HEK293 (cell line): ENCODE results near the gene FGD5.

Source experiments
- CTCF ChIA-PET: fragments of 350-600 bp; formaldehyde crosslinking; extraction: SDS; loops from one replicate; lab custom pipeline; 2021; ENCODE audit warnings: antibody characterized with exemption; lab: Yijun Ruan, JAX
- POLR2A ChIA-PET: fragments of 300-600 bp; formaldehyde crosslinking; extraction: SDS; loops from one replicate; lab custom pipeline; 2020; ENCODE audit warnings: antibody characterized with exemption, inconsistent platforms; lab: Yijun Ruan, JAX
- H3K27ac ChIP-seq: fragments of 200-500 bp; sonication (Bioruptor generic); 2 replicates; pipeline ENCODE4 v1.5.1; 2014; ENCODE audit warnings: low read depth, low read length, control low read depth, inconsistent platforms; ENCODE audit errors: extremely low read depth
- H3K36me3 ChIP-seq, 2 experiments: fragments of 200-500 bp in 1 of 2; sonication (Bioruptor generic) in 1 of 2; 1 replicate in 1 of 2; 2 replicates in 1 of 2; pipeline ENCODE4 v1.5.1; 2014 to 2017; ENCODE audit warnings: inconsistent platforms in 2 of 2, low read length in 2 of 2; ENCODE audit not compliant: control insufficient read depth in 2 of 2, insufficient read depth in 1 of 2
- H3K4me1 ChIP-seq: fragments of 200-500 bp; sonication (Bioruptor generic); 2 replicates; pipeline ENCODE4 v1.5.1; 2014; ENCODE audit warnings: mild to moderate bottlenecking, low read length, inconsistent platforms; ENCODE audit not compliant: control insufficient read depth, insufficient read depth
- H3K4me3 ChIP-seq: 2 replicates; pipeline ENCODE4 v1.5.1; 2011; ENCODE audit warnings: low read depth, mild to moderate bottlenecking, control low read depth, low read length, moderate library complexity
- H3K9me3 ChIP-seq: fragments of 200-500 bp; sonication (Bioruptor generic); 2 replicates; pipeline ENCODE4 v1.5.1; 2014; ENCODE audit warnings: low read depth, low read length, inconsistent platforms; ENCODE audit not compliant: control insufficient read depth, insufficient read depth
- PRDM1 ChIP-seq: fragments of 450-650 bp; formaldehyde crosslinking; IDR thresholded peaks from 2 replicates; pipeline ENCODE4; 2016; ENCODE audit warnings: missing biosample characterization, missing genetic modification characterization
- SCRT2 ChIP-seq: fragments of 450-650 bp; formaldehyde crosslinking; IDR thresholded peaks from 2 replicates; pipeline ENCODE4 v1.5.1; 2016; ENCODE audit warnings: missing biosample characterization, missing genetic modification characterization
- TRIM28 ChIP-seq: IDR thresholded peaks from 2 replicates; pipeline ENCODE4 v1.6.1; 2011; ENCODE audit warnings: low read length, control low read depth, borderline replicate concordance
- ZBTB17 ChIP-seq: fragments of 450-650 bp; formaldehyde crosslinking; IDR thresholded peaks from 2 replicates; pipeline ENCODE4 v1.5.1; 2016; ENCODE audit warnings: missing biosample characterization, missing genetic modification characterization
- ZFP37 ChIP-seq: fragments of 450-650 bp; formaldehyde crosslinking; IDR thresholded peaks from 2 replicates; pipeline ENCODE4 v1.5.1; 2016; ENCODE audit warnings: missing biosample characterization, missing genetic modification characterization
- ZNF121 ChIP-seq: fragments of 450-650 bp; formaldehyde crosslinking; IDR thresholded peaks from 2 replicates; pipeline ENCODE4 v1.5.1; 2016; ENCODE audit warnings: missing biosample characterization, missing genetic modification characterization
- ZNF138 ChIP-seq: fragments of 450-650 bp; formaldehyde crosslinking; IDR thresholded peaks from 2 replicates; pipeline ENCODE4 v1.5.1; 2016; ENCODE audit warnings: missing biosample characterization, missing genetic modification characterization, borderline replicate concordance
- ZNF155 ChIP-seq: fragments of 450-650 bp; formaldehyde crosslinking; IDR thresholded peaks from 2 replicates; pipeline ENCODE4 v1.5.1; 2016; ENCODE audit warnings: missing biosample characterization, missing genetic modification characterization
- ZNF16 ChIP-seq: fragments of 450-650 bp; formaldehyde crosslinking; IDR thresholded peaks from 2 replicates; pipeline ENCODE4 v1.5.1; 2016; ENCODE audit warnings: low read depth, missing biosample characterization, missing genetic modification characterization
- ZNF175 ChIP-seq: fragments of 450-650 bp; formaldehyde crosslinking; IDR thresholded peaks from 2 replicates; pipeline ENCODE4 v1.5.1; 2016; ENCODE audit warnings: missing biosample characterization, missing genetic modification characterization
- ZNF202 ChIP-seq: fragments of 450-650 bp; formaldehyde crosslinking; IDR thresholded peaks from 2 replicates; pipeline ENCODE4 v1.5.1; 2016; ENCODE audit warnings: missing biosample characterization, missing genetic modification characterization, borderline replicate concordance
- ZNF221 ChIP-seq: fragments of 450-650 bp; formaldehyde crosslinking; IDR thresholded peaks from 2 replicates; pipeline ENCODE4 v1.5.1; 2017; ENCODE audit warnings: missing biosample characterization, missing genetic modification characterization, borderline replicate concordance
- ZNF23 ChIP-seq: fragments of 450-650 bp; formaldehyde crosslinking; IDR thresholded peaks from 2 replicates; pipeline ENCODE4 v1.5.1; 2016; ENCODE audit warnings: missing biosample characterization, missing genetic modification characterization, borderline replicate concordance
- ZNF324 ChIP-seq: fragments of 450-650 bp; formaldehyde crosslinking; IDR thresholded peaks from 2 replicates; pipeline ENCODE4 v1.5.1; 2016; ENCODE audit warnings: missing biosample characterization, missing genetic modification characterization
- ZNF362 ChIP-seq: fragments of 450-650 bp; formaldehyde crosslinking; IDR thresholded peaks from 2 replicates; pipeline ENCODE4 v1.5.1; 2016; ENCODE audit warnings: missing biosample characterization, missing genetic modification characterization
- ZNF404 ChIP-seq: fragments of 450-650 bp; formaldehyde crosslinking; IDR thresholded peaks from 2 replicates; pipeline ENCODE4 v1.5.1; 2017; ENCODE audit warnings: missing biosample characterization, missing genetic modification characterization
- ZNF48 ChIP-seq: fragments of 450-650 bp; formaldehyde crosslinking; IDR thresholded peaks from 2 replicates; pipeline ENCODE4 v1.5.1; 2016; ENCODE audit warnings: missing biosample characterization, missing genetic modification characterization
- ZNF501 ChIP-seq: fragments of 450-650 bp; formaldehyde crosslinking; IDR thresholded peaks from 2 replicates; pipeline ENCODE4 v1.5.1; 2016; ENCODE audit warnings: missing biosample characterization, missing genetic modification characterization
- ZNF521 ChIP-seq: fragments of 450-650 bp; formaldehyde crosslinking; IDR thresholded peaks from 2 replicates; pipeline ENCODE4 v1.5.1; 2017; ENCODE audit warnings: missing biosample characterization, mild to moderate bottlenecking, missing genetic modification characterization
- ZNF530 ChIP-seq: fragments of 450-650 bp; formaldehyde crosslinking; IDR thresholded peaks from 2 replicates; pipeline ENCODE4 v1.5.1; 2016; ENCODE audit warnings: low read depth, missing biosample characterization, missing genetic modification characterization
- ZNF560 ChIP-seq: fragments of 450-650 bp; formaldehyde crosslinking; IDR thresholded peaks from 2 replicates; pipeline ENCODE4 v1.5.1; 2017; ENCODE audit warnings: missing biosample characterization, missing genetic modification characterization, borderline replicate concordance
- ZNF580 ChIP-seq: fragments of 450-650 bp; formaldehyde crosslinking; IDR thresholded peaks from 2 replicates; pipeline ENCODE4 v1.5.1; 2016; ENCODE audit warnings: missing biosample characterization, missing genetic modification characterization
- ZNF629 ChIP-seq: fragments of 450-650 bp; formaldehyde crosslinking; IDR thresholded peaks from 2 replicates; pipeline ENCODE4 v1.5.1; 2017; ENCODE audit warnings: missing biosample characterization, missing genetic modification characterization
- ZNF777 ChIP-seq: fragments of 450-650 bp; formaldehyde crosslinking; IDR thresholded peaks from 2 replicates; pipeline ENCODE4 v1.5.1; 2017; ENCODE audit warnings: missing biosample characterization, missing genetic modification characterization, borderline replicate concordance
- ZNF837 ChIP-seq: fragments of 450-650 bp; formaldehyde crosslinking; IDR thresholded peaks from 2 replicates; pipeline ENCODE4 v1.5.1; 2016; ENCODE audit warnings: missing biosample characterization, missing genetic modification characterization
- ZNF843 ChIP-seq: fragments of 450-650 bp; formaldehyde crosslinking; IDR thresholded peaks from 2 replicates; pipeline ENCODE4 v1.5.1; 2016; ENCODE audit warnings: missing biosample characterization, missing genetic modification characterization
- ZSCAN18 ChIP-seq: fragments of 450-650 bp; formaldehyde crosslinking; IDR thresholded peaks from 2 replicates; pipeline ENCODE4 v1.5.1; 2016; ENCODE audit warnings: missing biosample characterization, missing genetic modification characterization

FGD5 gene

GRCh38 chr3:14848906-14849305 is 30.1 kb downstream of the FGD5 start:
- CTCF ChIA-PET, result no interaction called here
- POLR2A ChIA-PET, result no interaction called here
- H3K9me3 ChIP-seq, result no peaks in the 10 kb centered on the region
- no peaks in the 10 kb centered on the region for H3K36me3 ChIP-seq
- H3K27ac ChIP-seq, result no peak overlapping the region
- no peak for TF ChIP-seq ZNF501 (tag by site-specific recombination)
- TF ChIP-seq ZNF362 (tag by site-specific recombination), result no peak
- TF ChIP-seq ZNF202 (tag by site-specific recombination), result no peak
- no peak for TF ChIP-seq ZNF580 (tag by site-specific recombination)
- no peak for TF ChIP-seq ZNF843 (tag by site-specific recombination)
- no peak for TF ChIP-seq ZNF521 (tag by site-specific recombination)
- TF ChIP-seq PRDM1 (tag by site-specific recombination), result no peak
- TF ChIP-seq ZNF175 (tag by site-specific recombination), result no peak
- TF ChIP-seq ZNF138 (tag by site-specific recombination), result no peak
- TF ChIP-seq ZNF324 (tag by site-specific recombination), result no peak
- TF ChIP-seq ZNF155 (tag by site-specific recombination), result no peak
- no peak for TF ChIP-seq ZNF221 (tag by site-specific recombination)
- no peak for TF ChIP-seq ZNF777
- no peak overlapping the region for H3K4me3 ChIP-seq
- H3K4me1 ChIP-seq, result no peaks in the 10 kb centered on the region

- H3K4me1 ChIP-seq, result no peaks in the 10 kb centered on the region
- H3K4me3 ChIP-seq, result no peak overlapping the region
- no peak overlapping the region for H3K27ac ChIP-seq
- CTCF ChIA-PET, result interaction anchor here (0.5 to 1.0 kb wide), 3 partner anchors 56 to 59 kb away, joined by 3 read pairs; no protein-coding TSS in a partner anchor
- TF ChIP-seq ZNF324 (tag by site-specific recombination) (no peak), SCRT2 (no peak), ZNF530 (tag by site-specific recombination) (no peak), ZNF23 (tag by site-specific recombination) (no peak), ZFP37 (tag by site-specific recombination) (no peak), ZSCAN18 (no peak), ZNF629 (tag by site-specific recombination) (no peak), ZNF16 (tag by site-specific recombination) (no peak), ZNF560 (no peak), ZNF138 (tag by site-specific recombination) (no peak), ZNF404 (tag by site-specific recombination) (no peak), TRIM28 (no peak), ZNF175 (tag by site-specific recombination) (no peak), ZNF837 (tag by site-specific recombination) (no peak), ZNF221 (tag by site-specific recombination) (no peak), ZBTB17 (tag by site-specific recombination) (no peak), ZNF121 (tag by site-specific recombination) (no peak), ZNF48 (tag by site-specific recombination) (no peak)
- H3K36me3 ChIP-seq, result no peaks in the 10 kb centered on the region
- H3K9me3 ChIP-seq, result no peaks in the 10 kb centered on the region
- POLR2A ChIA-PET, result no interaction called here
Observed at GRCh38 chr3:14849638-14850230, 31.0 kb downstream of the FGD5 start.
